PC-9 (cell line): ENCODE results near the gene CLCN2. TPM values are rescaled to one million over a fixed set of nuclear protein-coding genes. Genes with fewer than 3 reads are reported as not detected.

Source experiments
- BruUV-seq: library from RNA; stranded (reverse); fragments of 400-500 nt; replicated peaks from 2 replicates; lab custom pipeline; 2021; lab: Mats Ljungman, UMichigan
- CTCF ChIA-PET: fragments of 300-600 bp; sonication (Branson Sonifier 250); formaldehyde crosslinking; loops from one replicate; lab custom pipeline; 2022; ENCODE audit warnings: antibody characterized with exemption; lab: Charles Lee
- POLR2A ChIA-PET: fragments of 300-600 bp; sonication (Branson Sonifier 250); formaldehyde crosslinking; loops from one replicate; lab custom pipeline; 2022; ENCODE audit warnings: antibody characterized with exemption; ENCODE audit not compliant: unreplicated experiment; lab: Charles Lee
- DNase-seq, 2 experiments: peaks; one replicate each; pipeline versions ENCODE4 v3.0.0 to v3.0.0-alpha.2; 2015 to 2022; ENCODE audit warnings: mixed read lengths in 1 of 2
- H2AFZ ChIP-seq: fragments of 200-600 bp; sonication (generic); 2 replicates; pipeline ENCODE4 v1.8.1; 2017; ENCODE audit warnings: antibody characterized with exemption
- H3F3A ChIP-seq: fragments of 200-600 bp; sonication (generic); 2 replicates; pipeline ENCODE4 v1.8.1; 2017; ENCODE audit warnings: antibody characterized with exemption, mild to moderate bottlenecking, low read depth; ENCODE audit not compliant: insufficient read depth
- H3K27ac ChIP-seq: fragments of 200-600 bp; sonication (generic); 2 replicates; pipeline ENCODE4 v1.6.1; 2016; ENCODE audit warnings: mixed run types
- H3K27me3 ChIP-seq: fragments of 200-600 bp; sonication (generic); 2 replicates; pipeline ENCODE4 v1.6.1; 2016; ENCODE audit warnings: low read depth, mixed run types; ENCODE audit not compliant: insufficient read depth
- H3K36me3 ChIP-seq: fragments of 200-600 bp; sonication (generic); 2 replicates; pipeline ENCODE4 v1.6.1; 2016; ENCODE audit warnings: low read depth, mixed run types
- H3K4me1 ChIP-seq: fragments of 200-600 bp; sonication (generic); replicated peaks from 2 replicates; pipeline ENCODE4 v1.6.1; 2016; ENCODE audit warnings: mixed run types; ENCODE audit not compliant: insufficient read depth
- H3K4me2 ChIP-seq: fragments of 200-600 bp; sonication (generic); 2 replicates; pipeline ENCODE4 v1.6.1; 2017; ENCODE audit warnings: mixed run types
- H3K4me3 ChIP-seq: fragments of 200-600 bp; sonication (generic); 2 replicates; pipeline ENCODE4 v1.6.1; 2016; ENCODE audit warnings: mixed run types
- H3K79me2 ChIP-seq: fragments of 200-600 bp; sonication (generic); 2 replicates; pipeline ENCODE4 v1.6.1; 2017; ENCODE audit warnings: low read depth, mixed run types
- H3K9me2 ChIP-seq: fragments of 200-600 bp; sonication (generic); 2 replicates; pipeline ENCODE4 v1.8.1; 2017; ENCODE audit warnings: mild to moderate bottlenecking; ENCODE audit not compliant: insufficient read depth
- H3K9me3 ChIP-seq: fragments of 200-600 bp; sonication (generic); 2 replicates; pipeline ENCODE4 v1.8.1; 2016; ENCODE audit warnings: low read depth; ENCODE audit not compliant: insufficient read depth
- H4K20me1 ChIP-seq: fragments of 200-600 bp; sonication (generic); 2 replicates; pipeline ENCODE4 v1.8.1; 2017; ENCODE audit not compliant: insufficient read depth
- CTCF ChIP-seq: fragments of 200-600 bp; sonication (generic); conservative IDR thresholded peaks from 2 replicates; pipeline ENCODE4 v1.6.1; 2017; ENCODE audit warnings: mixed run types, antibody characterized with exemption, mild to moderate bottlenecking, moderate library complexity
- EZH2 ChIP-seq: fragments of 200-600 bp; sonication (generic); IDR thresholded peaks from 2 replicates; pipeline ENCODE4 v1.8.0; 2017; ENCODE audit warnings: antibody characterized with exemption, low read depth
- intact Hi-C: fragments of 100-400 bp; cut with micrococcal nuclease; formaldehyde crosslinking; loops from one replicate; pipeline ENCODE4 v1.10.0; 2022; ENCODE audit not compliant: unreplicated experiment
- total RNA-seq: library from RNA; stranded (reverse); gene quantifications from 2 replicates; pipeline ENCODE4 v1.2.3, GENCODE V29; 2021

CLCN2 gene
- total RNA-seq, 1 experiment from 2014 or later = 27.1 TPM

- Histone ChIP-seq H2AFZ (no peak overlapping the region), H3K27me3 (peaks cover 86% of the 10 kb centered on the region), H3F3A (no peaks in the 10 kb centered on the region), H4K20me1 (no peaks in the 10 kb centered on the region), H3K4me1 (no peaks in the 10 kb centered on the region), H3K4me2 (no peak overlapping the region), H3K36me3 (no peaks in the 10 kb centered on the region), H3K9me2 (no peaks in the 10 kb centered on the region), H3K9me3 (no peaks in the 10 kb centered on the region), H3K27ac (no peak overlapping the region), H3K4me3 (no peak overlapping the region), H3K79me2 (no peaks in the 10 kb centered on the region)
- intact Hi-C loops = no loop called here
- DNase-seq = no peak
- BruUV-seq = no TSS peak
- no peak for TF ChIP-seq CTCF
- TF ChIP-seq EZH2 = no peak
- CTCF ChIA-PET = no interaction called here
- POLR2A ChIA-PET = interaction anchor here (0.6 kb wide), 1 partner anchor 345 kb away, joined by 7 read pairs; no protein-coding TSS in a partner anchor
Measured at GRCh38 chr3:184378651-184379357, 17.4 kb upstream of the CLCN2 start.

GRCh38 chr3:184377882-184378445 is 16.6 kb upstream of the CLCN2 start, which contains the start of gene THPO:
TSS of gene THPO (minus strand) at chr3:184378207. CDS start at chr3:184376259, 1,948 bp downstream.
- no peaks in the 10 kb centered on the region for H3F3A ChIP-seq
- H3K4me2 ChIP-seq = no peak within 1 kb of the TSS
- no TSS peak for BruUV-seq
- no peaks in the 10 kb centered on the region for H3K79me2 ChIP-seq
- H3K27me3 ChIP-seq = peaks cover 88% of the 10 kb centered on the region
- no peaks in the 10 kb centered on the region for H3K4me1 ChIP-seq
- TF ChIP-seq CTCF = no peak
- no peak for TF ChIP-seq EZH2
- ChIA-PET POLR2A (no interaction called here), CTCF (interaction anchor here (0.6 kb wide), 1 partner anchor 27 kb away, joined by 6 read pairs; no protein-coding TSS in a partner anchor)
- H3K36me3 ChIP-seq = no peaks in the 10 kb centered on the region
- no peaks in the 10 kb centered on the region for H3K9me2 ChIP-seq
- no peak for DNase-seq
- H4K20me1 ChIP-seq = no peaks in the 10 kb centered on the region
- no peak within 1 kb of the TSS for H2AFZ ChIP-seq
- intact Hi-C loops = no loop called here
- H3K27ac ChIP-seq = no peak within 1 kb of the TSS
- H3K4me3 ChIP-seq = no peak within 1 kb of the TSS
- H3K9me3 ChIP-seq = no peaks in the 10 kb centered on the region

- Histone ChIP-seq H3K79me2 (no peaks in the 10 kb centered on the region), H3K27ac (no peak overlapping the region), H3K27me3 (peaks cover 82% of the 10 kb centered on the region), H3F3A (no peaks in the 10 kb centered on the region), H3K9me3 (no peaks in the 10 kb centered on the region), H2AFZ (no peak overlapping the region), H3K4me1 (no peaks in the 10 kb centered on the region), H3K9me2 (no peaks in the 10 kb centered on the region), H3K4me3 (no peak overlapping the region), H3K36me3 (no peaks in the 10 kb centered on the region), H4K20me1 (no peaks in the 10 kb centered on the region), H3K4me2 (no peak overlapping the region)
- TF ChIP-seq EZH2 (no peak), CTCF (no peak)
- POLR2A ChIA-PET = no interaction called here
- CTCF ChIA-PET = interaction anchor here (0.6 kb wide), 1 partner anchor 27 kb away, joined by 6 read pairs; no protein-coding TSS in a partner anchor
- no peak for DNase-seq
- no TSS peak for BruUV-seq
- intact Hi-C loops = no loop called here
Measured at GRCh38 chr3:184377374-184377773, 16.0 kb upstream of the CLCN2 start.
